H9 (cell line): Measurements from ENCODE around the gene SLC25A25. TPM values are rescaled to one million over a fixed set of nuclear protein-coding genes. Genes with fewer than 3 reads are reported as not detected.

Experiments
- DNase-seq: peaks from one replicate; pipeline ENCODE4 v3.0.0-alpha.2; 2017
- H2AFZ ChIP-seq: one replicate; pipeline ENCODE4 v1.6.1; 2013; ENCODE audit warnings: mild to moderate bottlenecking, low read length, control low read depth, moderate library complexity
- H2AK5ac ChIP-seq: 2 replicates; pipeline ENCODE4 v1.6.1; 2013; ENCODE audit warnings: low read length, control low read depth, mixed read lengths; ENCODE audit not compliant: insufficient read length
- H2BK120ac ChIP-seq: one replicate; pipeline ENCODE4 v1.6.1; 2013; ENCODE audit warnings: low read depth, mild to moderate bottlenecking, low read length, control low read depth, inconsistent platforms; ENCODE audit not compliant: poor library complexity, severe bottlenecking
- H2BK12ac ChIP-seq: 2 replicates; pipeline ENCODE4 v1.6.1; 2013; ENCODE audit warnings: low read length, control low read depth, mixed read lengths, low read depth; ENCODE audit not compliant: insufficient read length
- H2BK15ac ChIP-seq: 2 replicates; pipeline ENCODE4 v1.6.1; 2013; ENCODE audit warnings: low read depth, low read length, control low read depth
- H2BK20ac ChIP-seq: one replicate; pipeline ENCODE4 v1.6.1; 2013; ENCODE audit warnings: low read depth, mild to moderate bottlenecking, low read length, control low read depth, inconsistent platforms; ENCODE audit not compliant: poor library complexity, severe bottlenecking
- H2BK5ac ChIP-seq: 2 replicates; pipeline ENCODE4 v1.6.1; 2013; ENCODE audit warnings: low read length, control low read depth, mixed read lengths; ENCODE audit not compliant: insufficient read length
- H3K14ac ChIP-seq: 2 replicates; pipeline ENCODE4 v1.6.1; 2013; ENCODE audit warnings: low read length, control low read depth; ENCODE audit not compliant: insufficient read depth
- H3K18ac ChIP-seq: 2 replicates; pipeline ENCODE4 v1.6.1; 2013; ENCODE audit warnings: low read depth, mild to moderate bottlenecking, mixed read lengths, low read length, control low read depth; ENCODE audit not compliant: insufficient read length
- H3K23ac ChIP-seq: 2 replicates; pipeline ENCODE4 v1.6.1; 2013; ENCODE audit warnings: low read length, control low read depth, mixed read lengths, low read depth; ENCODE audit not compliant: insufficient read length
- H3K23me2 ChIP-seq: 2 replicates; pipeline ENCODE4 v1.6.1; 2013; ENCODE audit warnings: low read depth, mild to moderate bottlenecking, mixed read lengths, low read length, control low read depth; ENCODE audit not compliant: insufficient read length, poor library complexity, severe bottlenecking
- H3K27ac ChIP-seq: 2 replicates; pipeline ENCODE4 v1.5.1; 2013; ENCODE audit warnings: low read length, control low read depth, mixed read lengths, low read depth; ENCODE audit not compliant: insufficient read length
- H3K27me3 ChIP-seq: 2 replicates; pipeline ENCODE4 v1.6.1; 2013; ENCODE audit warnings: low read length, control low read depth, inconsistent platforms; ENCODE audit not compliant: insufficient read depth
- H3K4ac ChIP-seq: 2 replicates; pipeline ENCODE4 v1.6.1; 2013; ENCODE audit warnings: low read depth, mild to moderate bottlenecking, control low read depth, inconsistent platforms, low read length, moderate library complexity
- H3K4me1 ChIP-seq: 2 replicates; pipeline ENCODE4 v1.6.1; 2013; ENCODE audit warnings: low read length, control low read depth, inconsistent platforms; ENCODE audit not compliant: insufficient read depth
- H3K4me2 ChIP-seq: 2 replicates; pipeline ENCODE4 v1.6.1; 2013; ENCODE audit warnings: low read length, control low read depth, mixed read lengths; ENCODE audit not compliant: insufficient read length, insufficient read depth
- H3K56ac ChIP-seq: 2 replicates; pipeline ENCODE4 v1.6.1; 2013; ENCODE audit warnings: low read depth, mild to moderate bottlenecking, mixed read lengths, low read length, control low read depth; ENCODE audit not compliant: insufficient read length
- H3K79me1 ChIP-seq: 2 replicates; pipeline ENCODE4 v1.6.1; 2013; ENCODE audit warnings: low read depth, mild to moderate bottlenecking, moderate library complexity, low read length, control low read depth, inconsistent platforms; ENCODE audit not compliant: insufficient read depth, poor library complexity, severe bottlenecking
- H3K79me2 ChIP-seq: 2 replicates; pipeline ENCODE4 v1.6.1; 2013; ENCODE audit warnings: low read length, control low read depth, inconsistent platforms; ENCODE audit not compliant: insufficient read depth
- H3K9ac ChIP-seq: 2 replicates; pipeline ENCODE4 v1.6.1; 2013; ENCODE audit warnings: low read length, control low read depth, mixed read lengths; ENCODE audit not compliant: insufficient read length; ENCODE audit errors: extremely low read depth
- H3K9me3 ChIP-seq: one replicate; pipeline ENCODE4 v1.6.1; 2013; ENCODE audit warnings: low read depth, low read length, inconsistent platforms; ENCODE audit not compliant: control insufficient read depth
- H3T11ph ChIP-seq: one replicate; pipeline ENCODE4 v1.6.1; 2013; ENCODE audit warnings: mild to moderate bottlenecking, low read length, control low read depth, inconsistent platforms
- H4K20me1 ChIP-seq: one replicate; pipeline ENCODE4 v1.6.1; 2013; ENCODE audit not compliant: control insufficient read depth, insufficient read length, insufficient read depth
- H4K5ac ChIP-seq: 2 replicates; pipeline ENCODE4 v1.6.1; 2013; ENCODE audit warnings: low read depth, mild to moderate bottlenecking, mixed read lengths, low read length, control low read depth; ENCODE audit not compliant: insufficient read length
- H4K8ac ChIP-seq: replicated peaks from 2 replicates; pipeline ENCODE4 v1.6.1; 2013; ENCODE audit warnings: low read length, control low read depth, mixed read lengths, low read depth; ENCODE audit not compliant: insufficient read length
- H4K91ac ChIP-seq: 2 replicates; pipeline ENCODE4 v1.6.1; 2013; ENCODE audit warnings: low read depth, mild to moderate bottlenecking, moderate library complexity, mixed read lengths, low read length, control low read depth; ENCODE audit not compliant: insufficient read length
- H3K27ac Mint-ChIP-seq, 3 experiments: 2 replicates in 2 of 3; 3 replicates in 1 of 3; pipeline ENCODE4 v1.8.0; 2020 to 2021; ENCODE audit warnings: mixed read lengths in 3 of 3, mild to moderate bottlenecking in 1 of 3, moderate library complexity in 1 of 3
- H3K27me3 Mint-ChIP-seq: 2 replicates; pipeline ENCODE4 v1.8.0; 2021; ENCODE audit warnings: low read depth, mild to moderate bottlenecking, moderate library complexity, mixed read lengths
- H3K36me3 Mint-ChIP-seq, 3 experiments: 2 replicates in 2 of 3; 3 replicates in 1 of 3; pipeline ENCODE4 v1.8.0; 2020 to 2021; ENCODE audit warnings: low read depth in 3 of 3, mixed read lengths in 3 of 3; ENCODE audit not compliant: insufficient read depth in 1 of 3
- H3K4me1 Mint-ChIP-seq, 2 experiments: 2 replicates each; pipeline ENCODE4 v1.8.0; 2020; ENCODE audit warnings: mixed read lengths in 2 of 2
- H3K4me3 Mint-ChIP-seq, 2 experiments: 2 replicates in 1 of 2; 3 replicates in 1 of 2; pipeline ENCODE4 v1.8.0; 2020 to 2021; ENCODE audit warnings: mild to moderate bottlenecking in 2 of 2, mixed read lengths in 2 of 2, moderate library complexity in 1 of 2
- H3K9me3 Mint-ChIP-seq, 2 experiments: 2 replicates in 1 of 2; 3 replicates in 1 of 2; pipeline ENCODE4 v1.8.0; 2020; ENCODE audit warnings: mild to moderate bottlenecking in 2 of 2, mixed read lengths in 2 of 2, moderate library complexity in 1 of 2
- WGBS: extraction: QIAGEN DNeasy Blood & Tissue Kit; methylation state at CpG from one replicate; pipeline ENCODE4 v1.1.7; 2013; ENCODE audit warnings: missing lambda C conversion rate, low lambda C conversion rate, mixed read lengths; ENCODE audit not compliant: insufficient read length; ENCODE audit errors: extremely low coverage; 5-methylcytosine and 5-hydroxymethylcytosine counted together
- total RNA-seq: library from RNA; stranded (reverse); gene quantifications from 2 replicates; pipeline ENCODE4 v1.2.1, GENCODE V29; 2021
- TF ChIP-seq, protein P1 (sequence below): fragments of 200-600 bp; sonication (generic); conservative IDR thresholded peaks from 3 replicates; pipeline ENCODE4 v1.8.0; 2021; ENCODE audit warnings: antibody characterized with exemption, mild to moderate bottlenecking

Gene SLC25A25
- total RNA-seq, 1 experiment from 2014 or later, result 16.9 TPM

DNA sequence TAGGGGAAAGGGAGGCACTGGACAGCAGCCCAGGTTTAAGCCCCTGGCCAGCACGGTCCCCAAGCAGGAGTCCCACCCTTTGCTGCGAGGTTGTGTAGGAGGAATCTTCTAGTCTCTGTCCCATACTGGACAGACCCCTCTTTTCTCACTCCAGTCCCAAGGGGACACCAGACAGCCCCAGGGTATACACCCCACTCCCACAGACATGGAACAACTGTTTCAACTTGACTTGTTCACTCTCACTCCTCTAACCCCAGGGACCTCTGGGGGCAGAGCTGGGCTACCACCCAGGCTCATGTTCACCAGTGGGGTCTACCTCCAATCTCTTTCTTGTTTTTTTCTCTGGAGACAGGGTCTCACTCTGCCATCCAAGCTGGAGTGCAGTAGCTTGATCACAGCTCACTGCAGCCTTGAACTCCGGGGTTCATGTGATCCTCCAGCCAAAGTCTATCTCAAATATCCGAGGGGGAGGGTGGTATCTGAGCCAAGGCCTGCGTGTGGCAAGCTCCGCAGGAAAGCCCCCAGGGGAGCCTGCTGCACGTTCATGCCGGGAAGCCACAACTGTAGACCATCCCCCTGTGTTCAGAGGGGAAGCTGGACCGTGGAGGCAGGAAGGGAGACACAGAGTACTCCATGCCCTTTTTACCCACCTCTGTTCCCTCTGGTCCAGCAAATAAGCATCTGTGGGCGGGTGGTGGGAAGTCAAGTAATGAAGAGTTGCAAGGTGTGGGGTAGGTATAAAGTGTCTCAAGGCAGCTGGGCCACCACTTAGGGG lies 57.7 kb downstream of the SLC25A25 start:
- H2BK5ac ChIP-seq, result no peak overlapping the region
- H3K4me2 ChIP-seq, result no peak overlapping the region
- H4K5ac ChIP-seq, result no peak overlapping the region
- H3K79me1 ChIP-seq, result no peaks in the 10 kb centered on the region
- Mint-ChIP-seq H3K9me3 (peaks cover 9 to 12% of the 10 kb centered on the region in 2 experiments), H3K4me3 (peak overlapping the region; percentile 84 to 91), H3K36me3 (peaks cover 26 to 44% (median 32%) of the 10 kb centered on the region in 3 experiments), H3K27me3 (peaks cover 17% of the 10 kb centered on the region), H3K4me1 (peaks cover 13 to 16% of the 10 kb centered on the region in 2 experiments), H3K27ac (no peak overlapping the region)
- H4K8ac ChIP-seq, result no peak overlapping the region
- H4K91ac ChIP-seq, result no peak overlapping the region
- no peak overlapping the region for H3K9ac ChIP-seq
- H3K56ac ChIP-seq, result no peak overlapping the region
- WGBS, result no CpG with 5 or more reads among the region's 10 CpGs
- no peak overlapping the region for H2AFZ ChIP-seq
- H3T11ph ChIP-seq, result no peak overlapping the region
- H3K27me3 ChIP-seq, result 0 out of 2 replicates have a peak, but pooled peaks cover 3% of the 10 kb centered on the region
- H3K23ac ChIP-seq, result no peak overlapping the region
- H3K4ac ChIP-seq, result no peak overlapping the region
- H3K4me1 ChIP-seq, result no peaks in the 10 kb centered on the region
- H3K9me3 ChIP-seq, result no peaks in the 10 kb centered on the region
- H3K18ac ChIP-seq, result no peak overlapping the region
- no peak overlapping the region for H3K14ac ChIP-seq
- H2AK5ac ChIP-seq, result no peak overlapping the region
- H3K27ac ChIP-seq, result no peak overlapping the region
- H2BK20ac ChIP-seq, result no peak overlapping the region
- H3K79me2 ChIP-seq, result no peaks in the 10 kb centered on the region
- no peaks in the 10 kb centered on the region for H4K20me1 ChIP-seq
- H3K23me2 ChIP-seq, result peaks cover 12% of the 10 kb centered on the region
- TF ChIP-seq, protein P1, sequence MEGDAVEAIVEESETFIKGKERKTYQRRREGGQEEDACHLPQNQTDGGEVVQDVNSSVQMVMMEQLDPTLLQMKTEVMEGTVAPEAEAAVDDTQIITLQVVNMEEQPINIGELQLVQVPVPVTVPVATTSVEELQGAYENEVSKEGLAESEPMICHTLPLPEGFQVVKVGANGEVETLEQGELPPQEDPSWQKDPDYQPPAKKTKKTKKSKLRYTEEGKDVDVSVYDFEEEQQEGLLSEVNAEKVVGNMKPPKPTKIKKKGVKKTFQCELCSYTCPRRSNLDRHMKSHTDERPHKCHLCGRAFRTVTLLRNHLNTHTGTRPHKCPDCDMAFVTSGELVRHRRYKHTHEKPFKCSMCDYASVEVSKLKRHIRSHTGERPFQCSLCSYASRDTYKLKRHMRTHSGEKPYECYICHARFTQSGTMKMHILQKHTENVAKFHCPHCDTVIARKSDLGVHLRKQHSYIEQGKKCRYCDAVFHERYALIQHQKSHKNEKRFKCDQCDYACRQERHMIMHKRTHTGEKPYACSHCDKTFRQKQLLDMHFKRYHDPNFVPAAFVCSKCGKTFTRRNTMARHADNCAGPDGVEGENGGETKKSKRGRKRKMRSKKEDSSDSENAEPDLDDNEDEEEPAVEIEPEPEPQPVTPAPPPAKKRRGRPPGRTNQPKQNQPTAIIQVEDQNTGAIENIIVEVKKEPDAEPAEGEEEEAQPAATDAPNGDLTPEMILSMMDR, result no peak
- H2BK120ac ChIP-seq, result no peak overlapping the region
- no peak overlapping the region for H2BK15ac ChIP-seq
- no peak for DNase-seq
- H2BK12ac ChIP-seq, result no peak overlapping the region
